ENCODE results near the gene AGMO.

AGMO gene

GRCh38 chr7:15606561-15606960 is 44.7 kb upstream of the AGMO start:
- Histone ChIP-seq H2BK12ac (ENCODE audit: low read length) (no peak overlapping the region), H4K8ac (ENCODE audit: low read depth, low read length) (no peak overlapping the region), H3K4ac (ENCODE audit: low read length) (no peak overlapping the region), H3K9ac (ENCODE audit: low read depth, low read length, poor library complexity) (no peak overlapping the region), H3K23ac (ENCODE audit: low read depth, low read length, poor library complexity) (no peak overlapping the region), H3K14ac (ENCODE audit: low read length) (no peak overlapping the region), H3K27ac (replicated peaks; ENCODE audit: low read length) (no peak overlapping the region), H3K27me3 (ENCODE audit: control insufficient read depth in 3 of 3, insufficient read depth in 3 of 3, low read depth in 1 of 3, low read length in 3 of 3) (no peaks in the 10 kb centered on the region), H3K4me1 (ENCODE audit: control insufficient read depth in 2 of 2, insufficient read depth in 1 of 2, low read depth in 1 of 2, low read length in 2 of 2) (no peaks in the 10 kb centered on the region), H2AFZ (ENCODE audit: low read length) (no peak overlapping the region), H2BK5ac (ENCODE audit: low read length) (no peak overlapping the region), H3K9me3 (replicated peaks in 1 of 2; ENCODE audit: control insufficient read depth in 2 of 2, insufficient read depth in 1 of 2, low read depth in 1 of 2, low read length in 2 of 2) (no peaks in the 10 kb centered on the region), H3K79me1 (ENCODE audit: low read depth, low read length) (no peaks in the 10 kb centered on the region), H2BK15ac (ENCODE audit: low read length) (no peak overlapping the region), H3K4me3 (ENCODE audit: low read length in 2 of 2) (no peak overlapping the region), H3K4me2 (ENCODE audit: insufficient read depth, low read length, poor library complexity, severe bottlenecking) (no peak overlapping the region), H3K36me3 (replicated peaks in 1 of 2; ENCODE audit: control insufficient read depth in 2 of 2, insufficient read depth in 2 of 2, low read length in 2 of 2) (no peaks in the 10 kb centered on the region), H2AK5ac (ENCODE audit: low read depth, low read length) (no peak overlapping the region), H3K18ac (ENCODE audit: low read length) (no peak overlapping the region), H4K91ac (ENCODE audit: low read depth, low read length, poor library complexity) (no peak overlapping the region), H2BK120ac (ENCODE audit: low read depth, low read length) (no peak overlapping the region)
- no CpG with 5 or more reads among the region's 3 CpGs for WGBS, 2 donors (ENCODE audit: extremely low coverage in 2 of 2, insufficient read length in 2 of 2, insufficient replicate concordance in 1 of 2)
- DNase-seq (ENCODE audit: low spot score) = no peak

DNA sequence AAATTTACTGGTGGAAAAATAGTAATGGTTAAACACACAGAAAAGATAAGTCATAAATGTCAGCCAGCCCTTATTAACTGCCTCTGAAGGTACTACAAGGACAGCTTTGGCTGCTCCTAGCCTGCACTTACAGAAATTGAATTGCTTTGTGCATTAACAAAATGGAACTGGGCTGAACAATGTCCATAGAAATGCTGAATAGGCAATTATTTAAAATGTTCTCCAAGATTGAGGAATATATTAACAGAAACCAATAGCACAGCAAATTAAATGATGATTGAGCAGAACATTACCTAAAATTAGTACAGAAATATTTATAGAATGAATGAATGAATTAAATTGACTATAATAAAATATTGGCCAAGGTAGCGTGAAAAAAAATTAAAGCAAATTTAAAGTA is 42.4 kb upstream of the AGMO start:
- H2BK12ac ChIP-seq (ENCODE audit: low read length) = no peak overlapping the region
- no peak for DNase-seq (ENCODE audit: low spot score)
- no peaks in the 10 kb centered on the region for H3K9me3 ChIP-seq (replicated peaks in 1 of 2; ENCODE audit: control insufficient read depth in 2 of 2, insufficient read depth in 1 of 2, low read depth in 1 of 2, low read length in 2 of 2)
- no peak overlapping the region for H3K4me2 ChIP-seq (ENCODE audit: insufficient read depth, low read length, poor library complexity, severe bottlenecking)
- H2BK5ac ChIP-seq (ENCODE audit: low read length) = no peak overlapping the region
- no peak overlapping the region for H3K27ac ChIP-seq (replicated peaks; ENCODE audit: low read length)
- H4K91ac ChIP-seq (ENCODE audit: low read depth, low read length, poor library complexity) = no peak overlapping the region
- H3K4me1 ChIP-seq (ENCODE audit: control insufficient read depth in 2 of 2, insufficient read depth in 1 of 2, low read depth in 1 of 2, low read length in 2 of 2) = no peaks in the 10 kb centered on the region
- no peak overlapping the region for H4K8ac ChIP-seq (ENCODE audit: low read depth, low read length)
- no peak overlapping the region for H3K23ac ChIP-seq (ENCODE audit: low read depth, low read length, poor library complexity)
- no peak overlapping the region for H3K4ac ChIP-seq (ENCODE audit: low read length)
- H3K4me3 ChIP-seq (ENCODE audit: low read length in 2 of 2) = no peak overlapping the region
- no peak overlapping the region for H3K9ac ChIP-seq (ENCODE audit: low read depth, low read length, poor library complexity)
- no CpG with 5 or more reads among the region's 1 CpG for WGBS, 2 donors (ENCODE audit: extremely low coverage in 2 of 2, insufficient read length in 2 of 2, insufficient replicate concordance in 1 of 2)
- H3K27me3 ChIP-seq (ENCODE audit: control insufficient read depth in 3 of 3, insufficient read depth in 3 of 3, low read depth in 1 of 3, low read length in 3 of 3) = no peaks in the 10 kb centered on the region
- no peak overlapping the region for H2AFZ ChIP-seq (ENCODE audit: low read length)
- no peak overlapping the region for H3K18ac ChIP-seq (ENCODE audit: low read length)
- no peaks in the 10 kb centered on the region for H3K36me3 ChIP-seq (replicated peaks in 1 of 2; ENCODE audit: control insufficient read depth in 2 of 2, insufficient read depth in 2 of 2, low read length in 2 of 2)
- H2AK5ac ChIP-seq (ENCODE audit: low read depth, low read length) = no peak overlapping the region
- H3K79me1 ChIP-seq (ENCODE audit: low read depth, low read length) = no peaks in the 10 kb centered on the region
- H3K14ac ChIP-seq (ENCODE audit: low read length) = no peak overlapping the region
- no peak overlapping the region for H2BK120ac ChIP-seq (ENCODE audit: low read depth, low read length)
- H2BK15ac ChIP-seq (ENCODE audit: low read length) = no peak overlapping the region

GRCh38 chr7:15603124-15603523 is 41.3 kb upstream of the AGMO start:
- Histone ChIP-seq H4K91ac (ENCODE audit: low read depth, low read length, poor library complexity) (no peak overlapping the region), H2BK12ac (ENCODE audit: low read length) (no peak overlapping the region), H2BK5ac (ENCODE audit: low read length) (no peak overlapping the region), H3K4me3 (ENCODE audit: low read length in 2 of 2) (no peak overlapping the region), H3K14ac (ENCODE audit: low read length) (no peak overlapping the region), H3K36me3 (replicated peaks in 1 of 2; ENCODE audit: control insufficient read depth in 2 of 2, insufficient read depth in 2 of 2, low read length in 2 of 2) (no peaks in the 10 kb centered on the region), H3K23ac (ENCODE audit: low read depth, low read length, poor library complexity) (no peak overlapping the region), H3K4me2 (ENCODE audit: insufficient read depth, low read length, poor library complexity, severe bottlenecking) (no peak overlapping the region), H3K18ac (ENCODE audit: low read length) (no peak overlapping the region), H2BK15ac (ENCODE audit: low read length) (no peak overlapping the region), H3K27me3 (ENCODE audit: control insufficient read depth in 3 of 3, insufficient read depth in 3 of 3, low read depth in 1 of 3, low read length in 3 of 3) (no peaks in the 10 kb centered on the region), H3K4me1 (ENCODE audit: control insufficient read depth in 2 of 2, insufficient read depth in 1 of 2, low read depth in 1 of 2, low read length in 2 of 2) (no peaks in the 10 kb centered on the region), H2AK5ac (ENCODE audit: low read depth, low read length) (no peak overlapping the region), H2BK120ac (ENCODE audit: low read depth, low read length) (no peak overlapping the region), H3K9me3 (replicated peaks in 1 of 2; ENCODE audit: control insufficient read depth in 2 of 2, insufficient read depth in 1 of 2, low read depth in 1 of 2, low read length in 2 of 2) (no peaks in the 10 kb centered on the region), H3K4ac (ENCODE audit: low read length) (no peak overlapping the region), H4K8ac (ENCODE audit: low read depth, low read length) (no peak overlapping the region), H3K9ac (ENCODE audit: low read depth, low read length, poor library complexity) (no peak overlapping the region), H3K79me1 (ENCODE audit: low read depth, low read length) (no peaks in the 10 kb centered on the region), H3K27ac (replicated peaks; ENCODE audit: low read length) (no peak overlapping the region), H2AFZ (ENCODE audit: low read length) (no peak overlapping the region)
- DNase-seq (ENCODE audit: low spot score) = no peak
- WGBS, 2 donors (ENCODE audit: extremely low coverage in 2 of 2, insufficient read length in 2 of 2, insufficient replicate concordance in 1 of 2) = no CpG with 5 or more reads among the region's 2 CpGs

- no peak overlapping the region for H2AK5ac ChIP-seq (ENCODE audit: low read depth, low read length)
- H4K8ac ChIP-seq (ENCODE audit: low read depth, low read length) = no peak overlapping the region
- H3K36me3 ChIP-seq (replicated peaks in 1 of 2; ENCODE audit: control insufficient read depth in 2 of 2, insufficient read depth in 2 of 2, low read length in 2 of 2) = no peaks in the 10 kb centered on the region
- H2AFZ ChIP-seq (ENCODE audit: low read length) = no peak overlapping the region
- H2BK12ac ChIP-seq (ENCODE audit: low read length) = no peak overlapping the region
- H3K9me3 ChIP-seq (replicated peaks in 1 of 2; ENCODE audit: control insufficient read depth in 2 of 2, insufficient read depth in 1 of 2, low read depth in 1 of 2, low read length in 2 of 2) = no peaks in the 10 kb centered on the region
- H3K4me2 ChIP-seq (ENCODE audit: insufficient read depth, low read length, poor library complexity, severe bottlenecking) = no peak overlapping the region
- H2BK120ac ChIP-seq (ENCODE audit: low read depth, low read length) = no peak overlapping the region
- H3K9ac ChIP-seq (ENCODE audit: low read depth, low read length, poor library complexity) = no peak overlapping the region
- H3K18ac ChIP-seq (ENCODE audit: low read length) = no peak overlapping the region
- DNase-seq (ENCODE audit: low spot score) = no peak
- no peak overlapping the region for H3K27ac ChIP-seq (replicated peaks; ENCODE audit: low read length)
- no peak overlapping the region for H3K14ac ChIP-seq (ENCODE audit: low read length)
- H3K23ac ChIP-seq (ENCODE audit: low read depth, low read length, poor library complexity) = no peak overlapping the region
- no peak overlapping the region for H2BK5ac ChIP-seq (ENCODE audit: low read length)
- no peaks in the 10 kb centered on the region for H3K4me1 ChIP-seq (ENCODE audit: control insufficient read depth in 2 of 2, insufficient read depth in 1 of 2, low read depth in 1 of 2, low read length in 2 of 2)
- no peaks in the 10 kb centered on the region for H3K79me1 ChIP-seq (ENCODE audit: low read depth, low read length)
- no peak overlapping the region for H4K91ac ChIP-seq (ENCODE audit: low read depth, low read length, poor library complexity)
- no peak overlapping the region for H3K4me3 ChIP-seq (ENCODE audit: low read length in 2 of 2)
- no peaks in the 10 kb centered on the region for H3K27me3 ChIP-seq (ENCODE audit: control insufficient read depth in 3 of 3, insufficient read depth in 3 of 3, low read depth in 1 of 3, low read length in 3 of 3)
- H2BK15ac ChIP-seq (ENCODE audit: low read length) = no peak overlapping the region
- no peak overlapping the region for H3K4ac ChIP-seq (ENCODE audit: low read length)
- WGBS, 2 donors (ENCODE audit: extremely low coverage in 2 of 2, insufficient read length in 2 of 2, insufficient replicate concordance in 1 of 2) = no CpG with 5 or more reads among the region's 1 CpG
Measured at GRCh38 chr7:15602236-15602635, 40.4 kb upstream of the AGMO start.
